HTERT RPE-1 (cell line): Measurements from ENCODE around the gene ZNF714.

Experiments used
- in situ Hi-C: fragments of 300-500 bp; cut with MboI; formaldehyde crosslinking; loops from 4 replicates; pipeline ENCODE4 v1.14.3; 2020; ENCODE audit warnings: low sequenced_read_pairs

ZNF714 gene

GRCh38 chr19:21082011-21082975 is at the start of gene ZNF714:
TSS of gene ZNF714 (plus strand) at chr19:21082203. CDS start at chr19:21098269, 16,066 bp downstream.
- in situ Hi-C loops = no loop called here

GRCh38 chr19:21045028-21045427 is 37.0 kb upstream of the ZNF714 start:
- in situ Hi-C loops = no loop called here

GRCh38 chr19:21046489-21046888 is 35.5 kb upstream of the ZNF714 start:
- in situ Hi-C loops = no loop called here

GRCh38 chr19:21047716-21048115 is 34.3 kb upstream of the ZNF714 start:
- in situ Hi-C loops = no loop called here

- in situ Hi-C loops = no loop called here
Measured at GRCh38 chr19:21052902-21053301, 29.1 kb upstream of the ZNF714 start.

- in situ Hi-C loops = no loop called here
Measured at GRCh38 chr19:21065336-21065735, 16.7 kb upstream of the ZNF714 start.

- in situ Hi-C loops = no loop called here
Measured at GRCh38 chr19:21084343-21084742, 2.3 kb downstream of the ZNF714 start.

- in situ Hi-C loops = no loop called here
Measured at GRCh38 chr19:21087871-21088270, 5.9 kb downstream of the ZNF714 start.

- in situ Hi-C loops = no loop called here
Measured at GRCh38 chr19:21092109-21092508, 10.1 kb downstream of the ZNF714 start.

- in situ Hi-C loops = no loop called here
Measured at GRCh38 chr19:21094347-21095025, 12.5 kb downstream of the ZNF714 start.

- in situ Hi-C loops = no loop called here
Measured at GRCh38 chr19:21098291-21098690, 16.3 kb downstream of the ZNF714 start.

GRCh38 chr19:21101521-21102242 is 19.7 kb downstream of the ZNF714 start:
- in situ Hi-C loops = no loop called here

- in situ Hi-C loops = no loop called here
Measured at GRCh38 chr19:21109116-21109515, 27.1 kb downstream of the ZNF714 start.

- in situ Hi-C loops = no loop called here
Measured at GRCh38 chr19:21110183-21110582, 28.2 kb downstream of the ZNF714 start.

GRCh38 chr19:21115430-21115829 is 33.4 kb downstream of the ZNF714 start:
- in situ Hi-C loops = no loop called here

- in situ Hi-C loops = no loop called here
Measured at GRCh38 chr19:21117041-21117907, 35.3 kb downstream of the ZNF714 start.

GRCh38 chr19:21126078-21126477 is 44.1 kb downstream of the ZNF714 start:
- in situ Hi-C loops = no loop called here

GRCh38 chr19:21127001-21127400 is 45.0 kb downstream of the ZNF714 start:
- in situ Hi-C loops = no loop called here

- in situ Hi-C loops = no loop called here
Measured at GRCh38 chr19:21127898-21128297, 45.9 kb downstream of the ZNF714 start.
